ENCODE measurements around the gene PHF24.

PHF24 gene

DNA sequence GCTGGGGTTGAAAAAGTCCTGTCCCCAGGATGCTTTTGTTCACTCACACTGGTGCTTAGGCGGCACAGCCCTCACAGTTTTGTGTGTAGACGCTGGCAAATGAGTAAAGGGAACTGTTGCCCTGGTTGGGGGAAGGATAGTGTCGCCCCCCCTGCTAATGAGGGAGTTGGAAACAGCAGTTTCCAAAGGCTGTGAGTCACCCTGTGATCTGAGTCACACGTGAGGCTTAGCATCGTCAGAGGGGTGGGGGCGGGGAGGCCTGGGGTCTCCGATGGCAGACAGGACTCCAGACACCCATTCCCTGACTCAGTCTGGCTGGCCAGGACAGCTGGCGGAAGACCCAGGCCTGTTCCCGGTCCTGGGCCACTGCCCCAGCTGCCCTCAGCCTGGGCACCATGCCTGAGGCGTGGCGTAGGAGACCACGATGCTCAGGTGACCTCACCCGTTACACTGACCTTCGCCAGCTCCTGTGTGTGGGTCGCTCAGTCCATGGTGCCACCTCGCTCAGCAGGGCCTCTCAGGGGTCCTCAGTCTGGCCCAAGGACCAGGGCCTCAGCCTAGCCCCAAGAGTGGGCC, 34.4 kb downstream of the PHF24 start:
- TF ChIP-seq CTCF (IDR thresholded peaks at IDR 0.05; ENCODE audit: low read depth, low read length), result no peak
- DNase-seq (ENCODE audit: low read depth in 2 of 2), result peak; percentile 90 to 93

DNA sequence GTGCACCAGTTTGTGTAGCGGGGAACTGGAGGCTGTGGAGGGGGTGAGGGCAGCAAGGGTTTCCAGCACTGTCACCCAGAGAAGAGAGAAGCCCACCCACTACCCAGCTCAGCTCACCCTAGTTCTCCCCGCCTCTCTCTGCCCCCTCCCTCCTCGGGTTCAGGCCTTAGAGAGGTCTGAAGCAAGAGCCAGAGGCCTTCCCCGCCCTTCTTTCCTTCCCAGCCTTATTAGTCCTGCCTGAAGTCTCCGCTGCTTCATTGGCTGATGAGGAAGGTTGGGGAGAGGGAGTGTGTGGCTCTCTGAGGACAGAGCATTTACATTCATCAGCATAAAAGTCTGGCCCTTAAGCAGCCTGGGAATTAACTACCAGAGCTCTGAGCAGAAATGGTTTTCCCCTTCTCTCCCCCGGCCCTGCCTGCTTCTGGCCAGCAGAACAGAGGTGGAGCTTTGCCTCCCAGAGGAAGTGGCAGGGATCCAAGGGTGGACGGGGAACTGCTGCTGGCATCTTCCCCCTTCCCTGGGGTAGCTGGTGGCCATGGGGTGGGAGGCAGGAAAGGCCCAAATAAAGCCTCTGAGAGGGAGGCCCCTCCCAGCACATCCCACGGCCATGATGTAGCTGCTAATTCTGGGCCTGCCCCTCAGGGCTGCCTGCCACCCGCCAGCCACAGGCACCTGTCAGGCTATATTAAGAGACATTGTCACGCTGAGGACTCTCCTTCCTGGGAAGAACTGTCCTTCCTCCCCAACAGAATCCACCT, 35.6 kb downstream of the PHF24 start:
- TF ChIP-seq CTCF (IDR thresholded peaks at IDR 0.05; ENCODE audit: low read depth, low read length), result no peak
- DNase-seq (ENCODE audit: low read depth in 2 of 2), result peak; percentile 87 to 90
- H3K4me3 ChIP-seq (replicated peaks in 1 of 2; ENCODE audit: low read depth in 2 of 2, low read length in 2 of 2), result no peak overlapping the region

More for the DNA sequence above, 34.4 kb downstream of the PHF24 start:
- H3K4me3 ChIP-seq (replicated peaks in 1 of 2; ENCODE audit: low read depth in 2 of 2, low read length in 2 of 2), result no peak overlapping the region

DNA sequence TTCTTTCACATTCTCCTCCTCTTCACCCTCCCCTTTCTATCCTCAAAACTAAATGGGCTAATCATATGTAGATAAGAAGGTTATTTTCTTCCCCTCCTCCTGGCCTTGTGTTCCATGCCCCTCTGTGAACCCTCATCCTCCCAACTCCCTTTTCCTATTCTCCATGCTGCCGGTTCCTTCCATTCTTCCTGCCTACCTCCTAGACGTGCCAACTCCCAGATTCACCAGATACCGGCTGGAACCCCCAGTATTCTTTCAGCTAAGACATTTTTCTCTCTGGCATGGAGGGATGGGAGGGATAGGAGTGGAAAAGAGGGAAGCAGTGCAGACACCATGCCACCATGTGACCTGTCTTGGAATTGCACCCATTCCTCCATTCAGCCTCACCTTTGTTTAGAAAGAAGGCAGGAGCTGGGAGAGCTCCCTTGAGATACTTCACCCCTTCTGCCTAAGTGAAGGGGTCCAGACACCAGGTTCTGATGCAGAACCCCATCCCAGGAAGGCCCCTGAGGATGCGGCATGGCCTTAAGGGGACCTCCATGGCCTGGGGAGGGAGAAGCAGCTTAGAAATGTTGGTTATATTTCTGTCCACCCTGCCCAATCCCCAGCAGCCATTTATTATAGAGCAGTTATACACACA, 36.3 kb downstream of the PHF24 start:
- TF ChIP-seq CTCF (IDR thresholded peaks at IDR 0.05; ENCODE audit: low read depth, low read length), result peak; percentile 73
- H3K4me3 ChIP-seq (replicated peaks in 1 of 2; ENCODE audit: low read depth in 2 of 2, low read length in 2 of 2), result no peak overlapping the region
- DNase-seq (ENCODE audit: low read depth in 2 of 2), result peak; percentile 62 to 65

DNA sequence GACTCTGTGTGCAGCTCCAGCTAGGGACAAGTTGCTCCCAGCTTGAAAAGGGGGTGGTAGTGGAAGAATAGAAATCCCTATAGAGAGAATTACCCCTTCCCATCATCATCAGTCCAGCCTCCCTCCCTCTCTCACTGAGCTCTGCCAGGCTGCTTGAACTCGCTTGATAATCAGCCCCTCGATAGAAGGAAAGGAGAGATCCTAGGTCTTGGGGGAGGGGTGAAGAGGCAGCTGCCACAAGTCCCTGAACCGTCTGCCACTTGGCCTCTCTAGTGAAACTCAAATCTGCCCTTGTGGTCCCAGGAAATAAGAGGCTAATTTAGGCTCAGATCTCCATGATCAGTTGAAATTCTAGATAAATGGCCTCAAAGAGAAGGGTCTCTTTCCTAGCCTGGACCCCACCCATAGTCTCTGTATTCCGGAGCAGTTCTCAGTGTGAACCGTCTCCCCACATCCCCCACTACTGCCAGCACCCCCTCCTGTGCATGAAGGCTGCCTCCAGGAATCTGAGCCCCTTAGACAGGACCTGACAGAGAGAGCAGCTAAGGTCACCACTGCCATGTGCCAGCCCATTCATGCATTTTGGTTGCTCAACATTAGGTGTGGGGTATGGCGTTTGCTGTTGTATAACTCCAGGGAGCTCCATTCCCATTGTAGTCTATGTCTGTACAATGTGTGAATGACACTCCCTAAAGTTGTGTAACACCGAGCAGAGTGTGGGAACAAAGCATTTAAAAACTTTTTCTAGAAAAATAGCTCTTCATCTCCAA, 37.0 kb downstream of the PHF24 start:
- DNase-seq (ENCODE audit: low read depth in 2 of 2), result peak; percentile 90
- no peak for TF ChIP-seq CTCF (IDR thresholded peaks at IDR 0.05; ENCODE audit: low read depth, low read length)
- no peak overlapping the region for H3K4me3 ChIP-seq (replicated peaks in 1 of 2; ENCODE audit: low read depth in 2 of 2, low read length in 2 of 2)

- no peak for TF ChIP-seq CTCF (IDR thresholded peaks at IDR 0.05; ENCODE audit: low read depth, low read length)
- DNase-seq (ENCODE audit: low read depth in 2 of 2), result peak; percentile 45 to 67
- no peak overlapping the region for H3K4me3 ChIP-seq (replicated peaks in 1 of 2; ENCODE audit: low read depth in 2 of 2, low read length in 2 of 2)
Measured at GRCh38 chr9:34995670-34996060, 37.6 kb downstream of the PHF24 start.

DNA sequence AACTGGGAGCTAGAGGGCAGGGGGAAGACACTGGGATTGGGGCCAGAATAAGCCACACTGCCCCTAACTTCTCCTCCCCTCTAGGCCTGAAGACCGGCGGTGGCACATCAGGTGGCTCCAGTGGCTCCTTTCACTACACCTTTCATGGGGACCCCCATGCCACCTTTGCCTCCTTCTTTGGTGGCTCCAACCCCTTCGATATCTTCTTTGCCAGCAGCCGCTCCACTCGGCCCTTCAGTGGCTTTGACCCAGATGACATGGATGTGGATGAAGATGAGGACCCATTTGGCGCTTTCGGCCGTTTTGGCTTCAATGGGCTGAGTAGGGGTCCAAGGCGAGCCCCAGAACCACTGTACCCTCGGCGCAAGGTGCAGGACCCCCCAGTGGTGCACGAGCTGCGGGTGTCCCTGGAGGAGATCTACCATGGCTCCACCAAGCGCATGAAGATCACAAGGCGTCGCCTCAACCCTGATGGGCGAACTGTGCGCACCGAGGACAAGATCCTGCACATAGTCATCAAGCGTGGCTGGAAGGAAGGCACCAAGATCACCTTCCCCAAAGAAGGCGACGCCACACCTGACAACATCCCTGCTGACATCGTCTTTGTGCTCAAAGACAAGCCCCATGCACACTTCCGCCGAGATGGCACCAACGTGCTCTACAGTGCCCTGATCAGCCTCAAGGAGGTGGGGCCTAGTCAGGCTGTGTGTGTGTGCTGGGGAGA, 38.3 kb downstream of the PHF24 start:
- H3K4me3 ChIP-seq (replicated peaks in 1 of 2; ENCODE audit: low read depth in 2 of 2, low read length in 2 of 2), result no peak overlapping the region
- TF ChIP-seq CTCF (IDR thresholded peaks at IDR 0.05; ENCODE audit: low read depth, low read length), result no peak
- DNase-seq (ENCODE audit: low read depth in 2 of 2), result no peak

Measured in cardiac fibroblast (primary cell).